Skeletal muscle satellite cell (primary cell): ENCODE data around the gene NEK1.
"Not testable (repeated sequence)": the region's sequence is repeated elsewhere in the genome, so short reads cannot be mapped to it uniquely, and the experiment has no call there.

ENCODE experiments used
- H3K27me3 ChIP-seq: 2 replicates; pipeline ENCODE4 v1.7.0; 2013; ENCODE audit warnings: low read length; ENCODE audit not compliant: control insufficient read depth, insufficient read depth
- H3K36me3 ChIP-seq: 2 replicates; pipeline ENCODE4 v1.7.0; 2013; ENCODE audit warnings: mild to moderate bottlenecking, control low read depth, low read length; ENCODE audit not compliant: insufficient read depth
- H3K4me1 ChIP-seq: 2 replicates; pipeline ENCODE4 v1.7.0; 2013; ENCODE audit warnings: low read length; ENCODE audit not compliant: control insufficient read depth, insufficient read depth
- H3K4me2 ChIP-seq: 2 replicates; pipeline ENCODE4 v1.7.0; 2013; ENCODE audit warnings: mild to moderate bottlenecking, low read length
- H3K4me3 ChIP-seq: 2 replicates; pipeline ENCODE4 v1.7.0; 2013; ENCODE audit warnings: low read length
- H3K9ac ChIP-seq: 2 replicates; pipeline ENCODE4 v1.7.0; 2013; ENCODE audit warnings: mild to moderate bottlenecking, low read depth, low read length, moderate library complexity
- H3K9me3 ChIP-seq: replicated peaks from 2 replicates; pipeline ENCODE4 v1.7.0; 2013; ENCODE audit warnings: mild to moderate bottlenecking, control low read depth, low read length

NEK1 gene

DNA sequence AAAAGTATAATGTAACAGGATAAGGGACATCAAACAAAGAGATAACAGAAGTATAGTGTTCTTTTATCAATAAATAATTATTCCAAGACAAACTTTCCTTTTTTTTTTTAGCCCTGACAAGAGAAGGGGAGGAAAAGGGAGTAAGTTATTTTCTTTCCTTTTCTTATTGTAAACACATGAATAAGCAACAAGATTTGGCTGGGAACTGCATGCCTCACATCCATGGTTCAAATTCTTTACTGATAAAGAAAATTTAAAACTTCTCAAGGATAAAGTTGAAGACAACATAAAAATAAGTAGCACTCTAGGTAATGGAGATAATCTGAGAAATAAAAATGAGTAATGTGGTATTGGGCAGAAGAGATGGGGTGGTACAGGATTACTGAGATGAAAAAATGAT is 71.6 kb downstream of the NEK1 start:
- Histone ChIP-seq H3K4me3 (no peak overlapping the region), H3K9ac (no peak overlapping the region), H3K9me3 (no peaks in the 10 kb centered on the region)

DNA sequence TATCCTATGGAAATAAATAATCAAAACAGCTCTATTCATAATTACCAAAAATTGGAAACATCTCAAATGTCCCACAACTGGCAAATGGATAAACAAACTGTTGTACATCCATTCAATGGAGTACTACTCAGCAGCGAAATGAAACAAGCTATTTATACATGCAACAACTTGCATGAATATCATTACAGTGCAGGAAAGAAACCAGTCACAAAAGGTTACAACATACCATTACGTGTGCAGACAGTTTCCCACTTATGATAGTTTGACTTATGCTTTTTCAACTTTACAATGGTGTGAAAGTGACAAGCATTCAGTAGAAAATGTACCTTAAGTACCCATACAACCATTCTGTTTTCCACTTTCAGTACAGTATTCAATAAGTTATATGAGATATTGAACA is 82.3 kb downstream of the NEK1 start:
- Histone ChIP-seq H3K36me3 (peaks cover 11% of the 10 kb centered on the region), H3K9ac (no peak overlapping the region), H3K4me1 (no peaks in the 10 kb centered on the region), H3K27me3 (no peaks in the 10 kb centered on the region), H3K4me2 (no peak overlapping the region), H3K9me3 (no peaks in the 10 kb centered on the region), H3K4me3 (no peak overlapping the region)

More for the DNA sequence above, 71.6 kb downstream of the NEK1 start:
- Histone ChIP-seq H3K4me2 (no peak overlapping the region), H3K36me3 (no peaks in the 10 kb centered on the region), H3K4me1 (peaks cover 3% of the 10 kb centered on the region), H3K27me3 (no peaks in the 10 kb centered on the region)

DNA sequence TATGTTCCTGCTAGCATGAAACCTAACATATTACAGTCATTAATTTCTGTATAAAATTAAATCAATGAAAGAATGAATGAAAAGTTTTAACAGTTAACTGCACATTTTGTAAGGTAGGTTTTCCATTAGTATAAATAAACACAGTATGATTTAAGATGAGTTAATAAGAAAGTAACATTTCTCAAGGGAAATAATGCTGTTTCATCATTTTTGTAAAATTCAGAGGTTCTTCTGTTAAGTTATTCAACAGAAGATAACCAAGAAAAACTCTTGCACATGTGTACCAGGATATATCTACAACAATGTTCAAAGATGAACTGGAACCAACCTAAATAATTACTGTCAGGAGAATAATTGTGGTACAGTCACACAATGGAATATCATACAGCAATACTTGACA is 88.6 kb downstream of the NEK1 start:
- H3K4me3 ChIP-seq: no peak overlapping the region
- peaks cover 7% of the 10 kb centered on the region for H3K36me3 ChIP-seq
- H3K27me3 ChIP-seq: no peaks in the 10 kb centered on the region
- no peaks in the 10 kb centered on the region for H3K4me1 ChIP-seq
- no peak overlapping the region for H3K9ac ChIP-seq
- no peak overlapping the region for H3K4me2 ChIP-seq
- H3K9me3 ChIP-seq: no peaks in the 10 kb centered on the region

DNA sequence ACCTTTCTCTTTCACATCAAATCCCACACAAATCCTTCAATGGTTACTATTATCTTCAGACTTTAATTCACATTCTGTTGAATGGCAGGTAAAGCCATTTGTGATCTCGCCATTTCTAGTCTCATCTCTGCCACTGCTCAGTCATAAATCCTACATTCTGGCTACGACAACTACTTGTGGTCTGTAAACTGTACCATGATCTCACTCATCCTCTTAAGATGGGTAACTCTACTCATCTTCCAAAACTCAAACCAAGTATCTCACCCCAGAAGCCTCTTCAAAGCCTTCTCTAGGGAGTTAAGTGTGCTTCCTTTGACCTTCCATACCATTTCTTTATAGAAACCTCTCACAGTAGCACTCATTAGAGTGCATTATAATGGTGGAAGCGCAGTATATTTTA is 101.8 kb downstream of the NEK1 start:
- no peaks in the 10 kb centered on the region for H3K27me3 ChIP-seq
- no peak overlapping the region for H3K4me2 ChIP-seq
- no peak overlapping the region for H3K9ac ChIP-seq
- peaks cover 11% of the 10 kb centered on the region for H3K36me3 ChIP-seq
- no peaks in the 10 kb centered on the region for H3K4me1 ChIP-seq
- H3K9me3 ChIP-seq: no peaks in the 10 kb centered on the region
- no peak overlapping the region for H3K4me3 ChIP-seq

DNA sequence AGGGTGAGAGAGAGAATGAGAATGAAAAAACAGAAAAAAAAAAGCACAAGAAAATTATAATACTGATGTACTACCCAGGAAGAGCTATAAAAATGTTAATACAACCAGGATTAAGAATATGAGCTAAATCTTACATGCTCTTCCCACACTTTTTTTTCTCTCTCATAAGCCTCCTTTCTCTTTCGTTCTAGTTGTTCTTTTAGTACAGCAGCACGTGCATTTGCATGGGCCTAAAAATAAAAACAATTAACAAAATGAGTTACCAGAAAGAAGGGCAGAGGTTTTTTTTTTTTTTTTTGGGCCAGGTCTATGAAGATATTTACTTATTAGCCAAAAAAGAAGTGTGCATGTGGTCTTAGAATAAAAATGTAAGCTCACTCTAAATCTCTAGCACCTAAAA is 105.5 kb downstream of the NEK1 start:
- Histone ChIP-seq H3K9ac (no peak overlapping the region), H3K36me3 (peaks cover 19% of the 10 kb centered on the region), H3K9me3 (no peaks in the 10 kb centered on the region), H3K4me3 (no peak overlapping the region), H3K4me1 (no peaks in the 10 kb centered on the region), H3K27me3 (no peaks in the 10 kb centered on the region), H3K4me2 (no peak overlapping the region)

DNA sequence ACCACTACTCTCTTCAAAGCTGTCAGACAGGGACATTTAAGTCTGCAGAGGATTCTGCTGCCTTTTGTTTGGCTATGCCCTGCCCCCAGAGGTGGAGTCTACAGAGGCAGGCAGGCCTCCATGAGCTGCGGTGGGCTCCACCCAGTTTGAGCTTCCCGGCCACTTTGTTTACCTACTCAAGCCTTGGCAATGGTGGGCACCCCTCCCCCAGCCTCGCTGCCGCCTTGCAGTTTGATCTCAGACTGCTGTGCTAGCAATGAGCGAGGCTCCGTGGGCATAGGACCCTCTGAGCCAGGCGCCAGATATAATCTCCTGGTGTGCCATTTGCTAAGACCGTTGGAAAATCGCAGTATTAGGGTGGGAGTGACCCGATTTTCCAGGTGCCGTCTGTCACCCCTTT is 112.5 kb downstream of the NEK1 start:
- H3K9me3 ChIP-seq, H3K4me1 ChIP-seq, H3K36me3 ChIP-seq, H3K4me2 ChIP-seq, H3K9ac ChIP-seq, H3K4me3 ChIP-seq, H3K27me3 ChIP-seq: not testable (repeated sequence)

DNA sequence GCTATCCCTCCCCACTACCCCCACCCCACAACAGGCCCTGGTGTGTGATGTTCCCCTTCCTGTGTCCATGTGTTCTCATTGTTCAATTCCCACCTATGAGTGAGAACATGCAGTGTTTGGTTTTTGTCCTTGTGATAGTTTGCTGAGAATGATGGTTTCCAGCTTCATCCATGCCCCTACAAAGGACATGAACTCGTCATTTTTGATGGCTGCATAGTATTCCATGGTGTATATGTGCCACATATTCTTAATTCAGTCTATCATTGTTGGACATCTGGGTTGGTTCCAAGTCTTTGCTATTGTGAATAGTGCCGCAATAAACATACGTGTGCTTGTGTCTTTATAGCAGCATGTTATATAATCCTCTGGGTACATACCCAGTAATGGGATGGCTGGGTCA is 118.1 kb downstream of the NEK1 start:
- not testable (repeated sequence) for H3K27me3 ChIP-seq, H3K9me3 ChIP-seq, H3K4me1 ChIP-seq, H3K9ac ChIP-seq, H3K4me3 ChIP-seq, H3K36me3 ChIP-seq, H3K4me2 ChIP-seq

DNA sequence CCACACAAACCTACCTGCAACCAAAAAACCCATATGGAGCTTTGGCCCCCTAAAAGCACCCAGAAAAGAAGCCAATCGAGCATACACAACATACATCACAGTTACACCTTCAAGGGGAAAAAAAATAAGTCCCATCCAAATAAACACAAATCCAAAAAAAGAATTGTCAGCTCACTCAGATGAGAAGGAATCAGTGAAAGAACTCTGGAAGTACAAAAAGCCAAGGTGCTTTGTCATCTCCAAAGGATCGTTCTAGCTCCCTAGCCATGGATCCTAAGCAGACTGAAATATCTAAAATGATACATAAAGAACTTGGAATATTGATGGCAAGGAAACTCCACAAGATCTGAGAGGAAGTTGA is 119.2 kb downstream of the NEK1 start:
- Histone ChIP-seq H3K27me3 (no peaks in the 10 kb centered on the region), H3K4me2 (no peak overlapping the region), H3K9me3 (no peaks in the 10 kb centered on the region), H3K4me1 (no peaks in the 10 kb centered on the region), H3K9ac (no peak overlapping the region), H3K4me3 (no peak overlapping the region), H3K36me3 (no peaks in the 10 kb centered on the region)

DNA sequence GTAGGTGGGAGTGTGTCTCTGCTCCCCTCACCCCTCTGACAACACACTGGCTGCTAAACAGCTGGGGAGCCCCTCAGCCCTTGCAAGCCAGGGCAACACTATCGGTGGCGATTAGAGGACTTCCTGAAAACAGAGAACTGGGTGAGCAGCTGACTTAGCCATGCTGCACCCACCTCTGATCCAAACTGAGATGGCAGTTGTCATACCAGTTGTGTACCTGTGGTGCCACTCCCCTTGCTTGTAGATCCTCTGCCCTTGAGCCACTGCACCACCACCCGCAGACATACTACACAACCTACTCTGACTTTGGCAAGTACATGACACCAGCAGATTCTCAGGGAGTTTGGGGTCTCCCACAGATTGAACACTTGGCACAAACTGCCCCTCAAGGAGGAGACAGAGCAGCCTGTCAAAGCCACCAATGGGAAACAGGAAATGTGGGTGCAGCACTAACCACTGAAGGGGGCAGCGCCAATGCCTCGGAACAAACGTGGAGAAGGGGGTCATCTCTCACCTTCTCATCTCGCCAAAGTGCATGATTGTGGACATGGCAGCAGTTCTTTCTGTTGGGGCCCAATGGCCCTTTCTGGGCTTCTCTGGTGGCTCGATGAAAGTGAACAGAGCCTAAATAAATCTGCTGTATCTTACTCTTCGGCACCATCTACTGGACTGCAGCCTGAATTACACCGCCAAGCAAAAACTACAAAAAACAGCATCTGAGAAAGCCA is 119.8 kb downstream of the NEK1 start:
- H3K4me1 ChIP-seq: no peaks in the 10 kb centered on the region
- no peaks in the 10 kb centered on the region for H3K9me3 ChIP-seq
- no peak overlapping the region for H3K4me2 ChIP-seq
- no peaks in the 10 kb centered on the region for H3K27me3 ChIP-seq
- H3K36me3 ChIP-seq: no peaks in the 10 kb centered on the region
- H3K4me3 ChIP-seq: no peak overlapping the region
- H3K9ac ChIP-seq: no peak overlapping the region

DNA sequence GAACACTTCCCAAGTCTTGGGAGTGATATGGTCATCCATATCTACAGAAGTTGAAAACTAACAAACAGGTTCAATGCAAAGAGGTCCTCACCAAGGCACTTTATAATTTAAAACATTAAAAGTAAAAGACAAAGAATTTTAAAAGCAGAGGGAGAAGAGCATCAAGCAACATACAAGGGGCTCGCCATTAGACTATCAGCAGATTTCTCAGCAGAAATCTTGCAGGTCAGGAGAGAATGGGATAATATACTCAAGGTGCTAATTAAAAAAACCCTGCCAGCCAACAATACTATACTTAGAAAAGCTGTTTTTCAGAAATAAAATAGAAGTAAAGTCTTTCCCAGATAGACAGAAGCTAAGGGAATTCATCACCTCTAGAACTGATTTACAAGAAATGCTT is 121.2 kb downstream of the NEK1 start:
- Histone ChIP-seq H3K9ac (no peak overlapping the region), H3K9me3 (no peaks in the 10 kb centered on the region), H3K4me1 (no peaks in the 10 kb centered on the region), H3K4me3 (no peak overlapping the region), H3K27me3 (no peaks in the 10 kb centered on the region), H3K4me2 (no peak overlapping the region), H3K36me3 (no peaks in the 10 kb centered on the region)

DNA sequence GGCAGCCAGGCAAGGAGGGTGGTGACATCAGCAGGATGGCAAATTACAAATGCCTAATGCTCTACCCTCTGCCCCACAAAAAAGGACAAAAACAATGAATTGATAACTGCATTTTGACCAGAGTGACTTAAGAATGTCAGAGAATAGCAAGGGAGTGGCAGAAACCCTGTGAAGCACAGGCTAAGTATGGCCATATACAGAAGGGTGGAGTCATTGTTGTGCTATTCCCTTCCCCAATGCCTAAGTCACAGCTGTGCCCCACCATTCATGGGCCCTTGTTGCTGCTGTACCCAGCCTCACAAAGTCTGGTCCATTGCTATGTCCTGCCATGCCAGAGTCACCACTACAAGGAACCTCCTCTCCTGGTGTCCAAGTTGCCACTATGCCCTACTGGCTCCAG is 123.1 kb downstream of the NEK1 start:
- peaks cover 17% of the 10 kb centered on the region for H3K4me1 ChIP-seq
- H3K4me2 ChIP-seq: no peak overlapping the region
- H3K9me3 ChIP-seq: no peaks in the 10 kb centered on the region
- H3K27me3 ChIP-seq: no peaks in the 10 kb centered on the region
- H3K9ac ChIP-seq: no peak overlapping the region
- H3K36me3 ChIP-seq: no peaks in the 10 kb centered on the region
- H3K4me3 ChIP-seq: no peak overlapping the region

DNA sequence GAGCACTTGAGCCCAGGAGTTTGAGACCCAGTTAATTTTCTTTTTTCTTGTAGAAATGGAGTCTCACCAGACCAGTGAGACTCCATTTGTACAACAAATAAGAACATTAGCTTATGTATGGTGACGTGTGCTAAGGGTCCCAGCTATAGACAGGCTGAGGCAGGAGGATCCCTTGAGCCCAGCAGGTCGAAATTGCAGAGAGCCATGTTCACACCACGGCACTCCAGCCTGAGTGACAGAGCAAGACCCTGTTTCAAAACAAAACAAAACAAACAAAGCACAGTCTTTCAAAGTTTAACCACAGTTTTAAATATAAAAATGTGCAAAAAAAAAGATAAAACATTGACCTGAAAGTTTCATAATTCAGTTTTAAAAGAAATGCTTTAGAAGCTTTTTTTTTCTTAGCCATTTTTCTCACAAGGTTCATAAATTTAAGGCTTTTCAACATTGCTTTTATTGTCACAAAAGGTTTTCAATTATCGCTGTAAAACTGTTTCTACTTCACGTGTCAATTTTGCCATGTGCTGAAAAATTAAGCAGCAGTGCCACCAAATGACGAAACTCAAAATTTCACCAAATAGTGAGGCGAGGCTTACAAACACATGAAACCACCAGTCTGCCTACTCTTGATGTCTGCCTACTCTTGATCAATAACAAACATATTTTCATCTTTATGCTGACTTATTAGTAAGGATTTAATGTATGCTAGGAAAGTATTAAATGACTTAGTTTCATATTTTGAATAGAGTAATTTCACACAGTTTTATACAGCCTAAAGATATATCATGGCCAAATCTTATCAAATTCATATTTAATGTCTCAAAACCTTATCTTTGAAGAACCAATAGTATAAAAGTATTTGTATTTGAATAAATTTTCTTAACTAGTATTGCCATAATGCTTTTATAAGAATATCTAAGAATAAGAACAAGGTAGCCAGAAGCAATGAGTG is 126.3 kb downstream of the NEK1 start:
- Histone ChIP-seq H3K27me3 (no peaks in the 10 kb centered on the region), H3K4me3 (no peak overlapping the region), H3K9me3 (no peaks in the 10 kb centered on the region), H3K36me3 (no peaks in the 10 kb centered on the region), H3K4me2 (peak overlapping the region; percentile 0), H3K9ac (peak overlapping the region; percentile 31), H3K4me1 (peaks cover 17% of the 10 kb centered on the region)
